NCI-H1694 treated with DMSO at 0.1 percent for 48 hours (cell line): ENCODE results near the gene HJV.
"Not testable (repeated sequence)": the region's sequence is repeated elsewhere in the genome, so short reads cannot be mapped to it uniquely, and the experiment has no call there.

Experiments used
- DNase-seq: peaks from one replicate; lab custom pipeline; 2025; lab: John Stamatoyannopoulos, UW

The HJV gene

GRCh38 chr1:146021622-146022402 is at the start of gene HJV:
Gene HJV (minus strand): TSS chr1:146021735. CDS start chr1:146020231, 1,504 bp downstream.
- no peak for DNase-seq

GRCh38 chr1:146059148-146059547 is 37.6 kb upstream of the HJV start:
- DNase-seq = not testable (repeated sequence)

- peak; percentile 90 for DNase-seq
These were observed 30.5 kb upstream of the HJV start for GRCh38 chr1:146051852-146052676.

- DNase-seq = no peak
These were observed 29.9 kb upstream of the HJV start for GRCh38 chr1:146051452-146051851.

GRCh38 chr1:146050652-146050963 is 29.1 kb upstream of the HJV start:
- DNase-seq = not testable (repeated sequence)

- not testable (repeated sequence) for DNase-seq
These were observed 28.5 kb upstream of the HJV start for GRCh38 chr1:146049866-146050651.

GRCh38 chr1:146049436-146049835 is 27.9 kb upstream of the HJV start:
- no peak for DNase-seq

- not testable (repeated sequence) for DNase-seq
These were observed 27.1 kb upstream of the HJV start for GRCh38 chr1:146048514-146049115.

- no peak for DNase-seq
These were observed 25.1 kb upstream of the HJV start for GRCh38 chr1:146046664-146047063.

- no peak for DNase-seq
These were observed 18.3 kb upstream of the HJV start for GRCh38 chr1:146039844-146040194.

- DNase-seq = peak; percentile 93
These were observed 15.6 kb upstream of the HJV start for GRCh38 chr1:146036965-146037646.

- DNase-seq = peak; percentile 93
These were observed 14.9 kb upstream of the HJV start for GRCh38 chr1:146036241-146036964.

- DNase-seq = no peak
These were observed 13.5 kb upstream of the HJV start for GRCh38 chr1:146035048-146035423.

- peak; percentile 44 for DNase-seq
These were observed 11.2 kb upstream of the HJV start for GRCh38 chr1:146032631-146033219.

- no peak for DNase-seq
These were observed 9.9 kb upstream of the HJV start for GRCh38 chr1:146031476-146031875.

GRCh38 chr1:146029117-146029516 is 7.6 kb upstream of the HJV start:
- no peak for DNase-seq

- DNase-seq = not testable (repeated sequence)
These were observed 5.1 kb upstream of the HJV start for GRCh38 chr1:146026650-146027049.

GRCh38 chr1:146025787-146026495 is 4.4 kb upstream of the HJV start:
- DNase-seq = not testable (repeated sequence)

- DNase-seq = no peak
These were observed 1.0 kb upstream of the HJV start for GRCh38 chr1:146022403-146023127.
